Small intestine (tissue), 7 donors: ENCODE results near the gene DEPDC5. TPM values are rescaled to one million over a fixed set of nuclear protein-coding genes. Genes with fewer than 3 reads are reported as not detected.

Experiments used
- DNase-seq, 2 donors: peaks; one replicate each; pipeline versions ENCODE4 v3.0.0 to v3.0.0-alpha.2; 2013
- FAIRE-seq: peaks from 2 replicates; lab custom pipeline; 2012; peaks lifted over from hg19 to GRCh38; lab: Jason Lieb, UNC
- H3K27ac ChIP-seq, 3 donors: one replicate each; pipeline ENCODE4 v1.5.1; 2013; ENCODE audit warnings: low read length in 2 of 3, mild to moderate bottlenecking in 2 of 3, control low read depth in 1 of 3, inconsistent platforms in 1 of 3, low read depth in 1 of 3, moderate library complexity in 1 of 3
- H3K27me3 ChIP-seq, 3 donors: one replicate each; pipeline ENCODE4 v1.6.1; 2013; ENCODE audit warnings: low read length in 3 of 3, inconsistent platforms in 1 of 3; ENCODE audit not compliant: control insufficient read depth in 3 of 3, insufficient read depth in 3 of 3
- H3K36me3 ChIP-seq, 3 donors: one replicate each; pipeline ENCODE4 v1.6.1; 2013; ENCODE audit warnings: low read length in 3 of 3, inconsistent platforms in 1 of 3, low read depth in 1 of 3, mild to moderate bottlenecking in 1 of 3, moderate library complexity in 1 of 3; ENCODE audit not compliant: control insufficient read depth in 3 of 3, insufficient read depth in 2 of 3
- H3K4me1 ChIP-seq, 3 donors: one replicate each; pipeline ENCODE4 v1.6.1; 2013; ENCODE audit warnings: low read length in 2 of 3, inconsistent platforms in 1 of 3, low read depth in 1 of 3, mild to moderate bottlenecking in 1 of 3, moderate library complexity in 1 of 3; ENCODE audit not compliant: control insufficient read depth in 3 of 3, insufficient read depth in 2 of 3
- H3K4me3 ChIP-seq, 3 donors: one replicate each; pipeline ENCODE4 v1.5.1; 2013; ENCODE audit warnings: low read length in 3 of 3, control low read depth in 1 of 3, inconsistent platforms in 1 of 3, low read depth in 1 of 3, mild to moderate bottlenecking in 1 of 3, moderate library complexity in 1 of 3
- H3K9me3 ChIP-seq, 2 donors: one replicate each; pipeline ENCODE4 v1.6.1; 2013; ENCODE audit warnings: low read depth in 1 of 2, low read length in 1 of 2; ENCODE audit not compliant: control insufficient read depth in 2 of 2, insufficient read depth in 1 of 2
- WGBS, 3 donors: extraction: QIAGEN DNeasy Blood & Tissue Kit; methylation state at CpG; one replicate each; pipeline ENCODE4 v1.1.7; 2013; 5-methylcytosine and 5-hydroxymethylcytosine counted together
- polyA plus RNA-seq, 4 donors: library from polyadenylated mRNA; stranded (reverse) in 3 of 4; unstranded in 1 of 4; fragments of 200-250 nt in 3 of 4; fragments of 120-200 nt in 1 of 4; gene quantifications; one replicate each; pipeline versions ENCODE4 v1.2.1 to v1.2.3, GENCODE V29; 2013
- donor health status: healthy with polysubstance abuse.
- donor health status: control.
- donor health status: control.
- donor health status: Bipolar disorder and iron deficiency.
- donor health status: healthy.

DEPDC5 gene
- polyA plus RNA-seq, 4 donors: 11.1 to 15.2 (median 13.2) TPM

DNA sequence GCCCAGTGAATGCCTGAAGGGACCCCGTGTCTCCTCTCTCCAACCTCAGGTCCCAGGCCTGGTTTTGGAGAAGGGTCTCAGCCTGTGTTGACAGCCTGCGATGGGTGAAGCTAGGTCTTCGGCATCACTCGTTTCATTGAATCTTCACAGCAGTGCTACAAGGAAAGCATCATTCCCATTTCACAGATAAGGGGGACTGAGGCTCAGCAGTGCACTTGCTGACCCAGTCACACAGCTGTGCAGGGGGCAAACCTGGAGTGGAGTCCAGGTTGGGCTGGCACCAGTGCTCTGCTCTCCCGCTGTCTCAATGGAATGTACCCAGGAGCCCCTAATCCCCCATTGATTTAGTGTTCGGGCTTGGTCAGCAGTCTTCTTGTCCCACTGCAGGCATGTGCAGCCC, 179.6 kb downstream of the DEPDC5 start:
- Histone ChIP-seq H3K4me1 (peaks cover 0 to 5% (median 0%) of the 10 kb centered on the region in 3 donors), H3K27me3 (no peaks in the 10 kb centered on the region), H3K9me3 (no peaks in the 10 kb centered on the region), H3K27ac (no peak overlapping the region), H3K36me3 (no peaks in the 10 kb centered on the region), H3K4me3 (no peak overlapping the region)
- DNase-seq (no peak), FAIRE-seq (no peak)
- 92 to 97% (median 94%) methylated on average over 6 of the region's 6 CpGs for WGBS, 3 donors

DNA sequence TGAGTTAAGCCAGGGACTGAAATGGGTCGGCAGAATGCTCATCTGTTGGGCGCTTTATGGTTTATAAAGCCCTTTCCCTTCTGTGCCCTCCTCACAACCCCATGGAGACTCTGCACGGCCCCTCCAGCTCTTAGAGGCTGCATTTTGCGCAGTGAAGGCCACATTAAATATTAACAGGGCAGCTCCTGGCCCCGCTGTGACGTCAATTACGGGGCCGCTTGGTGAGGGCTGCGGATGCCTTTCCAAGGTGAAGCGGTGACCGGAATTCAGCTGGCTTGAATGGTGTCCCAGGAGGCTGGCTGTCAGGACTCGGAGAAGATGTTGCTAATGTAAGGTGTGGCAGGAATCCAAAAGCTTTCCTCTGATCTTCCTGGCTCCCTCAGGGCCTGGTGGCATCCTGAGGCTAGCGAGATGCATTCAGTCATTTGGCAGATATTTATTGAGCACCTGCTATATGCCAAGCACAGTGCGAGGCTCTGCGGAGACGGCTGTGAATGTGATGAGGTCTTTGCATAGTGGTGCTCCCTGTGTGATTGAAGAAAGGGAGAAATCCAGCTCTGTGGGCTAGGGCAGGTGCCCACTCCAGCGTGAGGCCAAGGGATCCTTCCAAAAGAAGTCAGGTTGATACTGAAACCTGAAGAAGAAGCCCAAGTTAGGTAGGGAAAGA, 180.1 kb downstream of the DEPDC5 start:
- Histone ChIP-seq H3K27me3 (no peaks in the 10 kb centered on the region), H3K4me1 (peaks cover 0 to 5% (median 0%) of the 10 kb centered on the region in 3 donors), H3K9me3 (no peaks in the 10 kb centered on the region), H3K27ac (no peak overlapping the region), H3K36me3 (no peaks in the 10 kb centered on the region), H3K4me3 (no peak overlapping the region)
- DNase-seq (no peak), FAIRE-seq (no peak)
- 90 to 91% (median 90%) methylated on average over 17 of the region's 17 CpGs for WGBS, 3 donors

DNA sequence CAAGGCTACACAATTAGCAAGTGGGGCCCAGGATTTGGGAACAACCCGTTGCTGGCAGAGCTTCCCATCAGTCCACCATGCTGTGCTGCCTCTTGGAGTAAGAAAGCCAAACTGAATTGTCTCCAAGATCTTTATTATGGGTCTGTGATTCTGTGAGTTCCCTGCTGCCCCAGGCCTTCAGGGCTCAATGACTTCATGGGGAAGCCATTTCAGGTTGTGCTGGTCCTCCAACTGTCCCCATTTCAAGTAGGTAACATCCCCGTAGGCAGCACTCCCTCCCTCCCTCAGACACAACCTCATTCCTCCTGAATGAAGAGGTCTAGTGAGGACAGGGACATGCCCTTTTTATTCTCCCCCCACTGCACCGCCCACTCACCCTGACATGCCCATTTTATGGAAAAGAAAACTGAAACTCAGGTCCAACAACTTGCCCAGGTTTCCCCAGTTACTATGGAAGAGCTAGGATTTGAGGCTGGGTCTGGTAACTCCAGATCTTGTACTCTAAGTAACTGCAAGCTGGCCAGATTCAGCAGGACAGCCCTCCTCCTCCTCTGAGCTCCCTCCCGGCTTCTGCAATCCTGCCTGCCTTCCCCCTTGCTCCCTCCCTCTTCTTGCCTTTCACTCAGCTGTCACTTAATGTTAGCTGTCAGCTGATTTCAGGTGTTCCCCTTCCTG, 182.3 kb downstream of the DEPDC5 start:
- Histone ChIP-seq H3K4me3 (no peak overlapping the region), H3K27me3 (no peaks in the 10 kb centered on the region), H3K27ac (no peak overlapping the region), H3K9me3 (no peaks in the 10 kb centered on the region), H3K4me1 (no peaks in the 10 kb centered on the region), H3K36me3 (no peaks in the 10 kb centered on the region)
- DNase-seq (no peak), FAIRE-seq (no peak)
- 68 to 76% (median 74%) methylated on average over 4 of the region's 4 CpGs for WGBS, 3 donors

DNA sequence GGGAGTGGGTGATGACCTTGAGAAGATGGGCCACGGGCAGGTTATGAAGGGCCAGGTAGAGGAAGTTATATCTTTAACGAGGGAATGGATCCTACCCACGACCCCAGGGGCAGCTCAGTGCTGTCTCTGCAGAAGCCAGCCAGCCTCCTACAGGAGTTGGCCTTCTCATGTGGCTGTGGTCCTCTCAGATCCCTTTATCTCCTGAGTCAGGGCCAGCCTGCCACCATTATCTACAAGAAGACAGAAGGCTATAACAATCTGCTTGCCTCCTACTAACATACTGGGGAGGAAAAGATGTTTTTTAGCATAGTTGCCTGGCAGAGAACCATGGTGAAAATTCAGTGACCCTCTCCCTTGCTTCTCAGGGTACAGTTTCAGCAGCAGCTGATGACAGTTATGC, 183.5 kb downstream of the DEPDC5 start:
- DNase-seq (no peak), FAIRE-seq (no peak)
- Histone ChIP-seq H3K36me3 (no peaks in the 10 kb centered on the region), H3K4me3 (no peak overlapping the region), H3K9me3 (no peaks in the 10 kb centered on the region), H3K27ac (no peak overlapping the region), H3K27me3 (no peaks in the 10 kb centered on the region), H3K4me1 (no peaks in the 10 kb centered on the region)
- 71 to 75% (median 72%) methylated on average over 3 of the region's 3 CpGs for WGBS, 3 donors

DNA sequence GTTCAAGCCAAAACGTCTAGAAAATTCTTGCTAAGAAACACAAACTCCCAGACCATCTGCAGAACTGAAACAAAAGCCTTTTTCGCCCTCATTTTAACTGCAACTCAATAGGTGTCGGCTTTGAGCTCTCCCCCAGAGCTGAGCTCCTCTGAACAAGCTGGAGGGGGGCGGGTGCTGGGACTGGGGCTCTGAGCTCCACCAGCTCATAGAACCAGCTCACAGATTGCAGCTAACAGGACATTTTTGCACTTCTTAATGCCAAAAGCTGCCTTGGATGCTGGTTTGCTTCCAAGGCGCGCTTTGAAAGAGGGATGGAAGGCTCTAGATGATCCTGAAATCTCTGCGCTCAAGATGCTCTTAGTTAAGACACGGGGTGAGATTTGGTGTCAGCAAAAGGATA, 184.5 kb downstream of the DEPDC5 start:
- Histone ChIP-seq H3K4me3 (no peak overlapping the region), H3K27me3 (no peaks in the 10 kb centered on the region), H3K4me1 (peaks cover 0 to under 1% (median 0%) of the 10 kb centered on the region in 3 donors), H3K27ac (no peak overlapping the region), H3K9me3 (no peaks in the 10 kb centered on the region), H3K36me3 (no peaks in the 10 kb centered on the region)
- 80 to 87% (median 83%) methylated on average over 8 of the region's 8 CpGs for WGBS, 3 donors
- DNase-seq (no peak), FAIRE-seq (no peak)

DNA sequence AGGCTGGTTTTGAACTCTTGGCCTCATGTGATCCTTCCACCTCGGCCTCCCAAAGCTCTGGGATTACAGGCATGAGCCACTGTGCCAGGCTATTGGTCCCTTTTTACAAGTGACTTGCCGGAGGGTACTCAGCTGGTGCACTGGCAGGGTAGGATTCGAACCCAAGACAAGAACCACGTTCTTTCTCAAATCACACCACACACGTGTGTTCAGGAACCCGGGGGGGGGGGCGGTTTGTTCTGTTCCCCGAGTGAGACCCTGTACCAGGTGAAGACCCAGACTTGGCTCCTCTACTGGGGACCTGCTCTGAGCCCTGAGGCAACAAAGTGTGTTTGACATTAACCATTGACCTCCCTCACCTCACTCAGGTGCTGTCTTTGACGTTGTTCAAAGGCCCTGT, 186.7 kb downstream of the DEPDC5 start:
- Histone ChIP-seq H3K4me1 (peaks cover 0 to 6% (median 0%) of the 10 kb centered on the region in 3 donors), H3K27me3 (no peaks in the 10 kb centered on the region), H3K27ac (no peak overlapping the region), H3K9me3 (no peaks in the 10 kb centered on the region), H3K36me3 (no peaks in the 10 kb centered on the region), H3K4me3 (no peak overlapping the region)
- DNase-seq (no peak), FAIRE-seq (no peak)
- 76 to 87% (median 81%) methylated on average over 9 of the region's 9 CpGs for WGBS, 3 donors

DNA sequence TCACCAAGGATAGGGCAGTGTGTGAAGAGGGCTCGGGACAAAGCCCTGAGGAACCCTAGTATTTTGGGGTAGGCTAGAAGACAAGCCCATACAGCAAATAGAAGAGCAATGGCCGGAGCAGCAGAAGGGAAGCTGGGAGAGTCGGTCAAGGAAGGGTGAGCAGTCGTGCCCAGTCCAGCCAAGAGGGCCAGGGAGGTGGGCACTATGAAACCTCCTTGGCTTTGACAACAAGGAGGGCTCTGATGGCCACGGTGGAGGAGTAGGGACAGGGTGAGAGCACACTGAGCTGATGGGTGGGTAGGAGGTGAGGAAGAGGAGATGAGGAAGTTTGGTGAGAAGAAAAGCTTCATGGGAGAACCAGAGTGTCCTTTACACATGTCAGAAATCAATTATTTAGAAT, 188.3 kb downstream of the DEPDC5 start:
- H3K27ac ChIP-seq: no peak overlapping the region
- DNase-seq: no peak
- no peak for FAIRE-seq
- no peaks in the 10 kb centered on the region for H3K9me3 ChIP-seq
- no peak overlapping the region for H3K4me3 ChIP-seq
- no peaks in the 10 kb centered on the region for H3K36me3 ChIP-seq
- H3K27me3 ChIP-seq: no peaks in the 10 kb centered on the region
- 89 to 94% (median 90%) methylated on average over 5 of the region's 5 CpGs for WGBS, 3 donors
- H3K4me1 ChIP-seq: peaks cover 0 to 19% (median 7%) of the 10 kb centered on the region in 3 donors

DNA sequence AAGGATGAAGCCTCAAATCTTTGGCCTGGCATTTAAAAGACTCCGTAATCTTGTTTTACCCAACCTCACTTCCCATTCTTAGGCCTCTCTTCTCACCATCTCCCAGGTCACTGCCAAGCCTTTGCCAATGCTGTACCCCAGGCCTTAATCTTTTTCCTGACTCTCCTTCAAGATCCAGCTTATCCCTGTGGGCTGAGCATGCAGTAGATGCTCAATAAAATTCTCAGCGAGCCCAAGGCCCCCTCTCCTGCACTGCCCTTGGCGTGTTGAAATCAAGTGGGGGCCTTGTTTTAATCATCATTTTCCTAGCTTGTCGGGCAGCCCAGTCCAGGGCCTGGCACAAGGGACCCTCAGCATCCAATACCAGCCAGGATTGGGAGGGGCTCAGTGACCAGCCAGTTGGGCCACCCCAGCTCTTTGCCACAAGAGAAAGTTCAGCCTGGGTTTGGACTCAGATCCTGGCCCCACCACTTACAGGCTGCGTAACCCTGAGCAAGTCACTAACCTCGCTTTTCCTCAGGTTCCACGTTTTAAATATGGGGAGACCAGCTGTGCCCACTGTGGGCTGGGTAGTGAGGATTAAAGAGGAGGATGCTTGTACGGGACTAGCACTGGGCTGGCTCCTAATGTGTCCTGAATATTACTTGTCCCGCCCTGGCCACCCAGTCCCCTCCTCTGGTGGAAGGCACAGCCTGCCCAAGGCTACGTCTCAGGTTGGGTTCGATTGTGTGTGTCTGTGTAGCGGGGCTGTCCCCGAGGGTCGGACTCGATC, 189.6 kb downstream of the DEPDC5 start:
- WGBS, 3 donors: 39 to 44% (median 40%) methylated on average over 15 of the region's 15 CpGs

More for the DNA sequence above, 189.6 kb downstream of the DEPDC5 start:
- H3K4me1 ChIP-seq: peaks cover 0 to 19% (median 8%) of the 10 kb centered on the region in 3 donors
- peak overlapping the region; percentile 56 to 91 (median 88) for H3K4me3 ChIP-seq
- FAIRE-seq: no peak
- peaks cover 0 to 5% (median 4%) of the 10 kb centered on the region in 3 donors for H3K36me3 ChIP-seq
- no peaks in the 10 kb centered on the region for H3K9me3 ChIP-seq
- no peak for DNase-seq
- peak overlapping the region; percentile 81 to 97 (median 95) for H3K27ac ChIP-seq
- no peaks in the 10 kb centered on the region for H3K27me3 ChIP-seq
